Eye (tissue), 1 donor: Measurements from ENCODE around the gene CAMK1G.

Experiments
- DNase-seq: peaks from one replicate; pipeline ENCODE4 v3.0.0-alpha.2; 2015

The CAMK1G gene

DNA sequence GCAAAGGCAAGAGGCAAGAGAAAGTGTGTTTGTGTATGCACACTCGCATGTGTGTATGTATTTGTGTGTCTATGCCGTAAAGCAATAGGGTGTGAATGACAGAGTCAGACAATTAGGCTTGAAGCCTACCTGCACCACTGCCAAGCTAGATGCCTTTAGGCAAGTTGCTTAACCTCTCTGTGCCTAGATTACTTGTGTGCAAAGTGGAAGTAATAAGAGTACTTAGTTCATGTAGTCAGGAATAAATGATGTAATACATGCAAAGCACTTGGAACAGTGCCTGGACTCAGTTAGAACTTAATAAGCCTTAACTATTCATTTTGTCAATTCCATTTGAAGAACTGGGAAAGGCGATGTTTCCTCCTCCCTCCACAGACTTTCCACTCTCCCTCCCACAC, 37.0 kb downstream of the CAMK1G start:
- DNase-seq = peak; percentile 30

DNA sequence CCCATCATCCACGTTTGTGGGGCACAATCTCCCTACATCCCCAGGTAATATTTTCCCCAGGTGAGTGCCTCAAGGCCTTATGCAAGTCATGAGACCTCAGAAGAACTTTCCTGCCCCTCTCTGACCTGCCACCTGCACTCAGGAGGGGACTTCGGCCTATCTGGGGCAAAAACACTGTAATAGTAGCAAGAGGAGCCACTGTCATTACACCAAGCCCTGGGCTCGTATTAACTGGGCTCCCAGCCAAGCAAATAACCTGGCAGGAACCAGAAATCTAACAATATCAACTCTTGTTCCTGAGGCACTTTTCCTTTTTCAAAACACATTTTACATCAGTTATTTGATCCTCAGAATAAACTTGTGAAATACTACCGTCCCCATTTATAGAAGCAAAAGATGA, 37.8 kb downstream of the CAMK1G start:
- no peak for DNase-seq

DNA sequence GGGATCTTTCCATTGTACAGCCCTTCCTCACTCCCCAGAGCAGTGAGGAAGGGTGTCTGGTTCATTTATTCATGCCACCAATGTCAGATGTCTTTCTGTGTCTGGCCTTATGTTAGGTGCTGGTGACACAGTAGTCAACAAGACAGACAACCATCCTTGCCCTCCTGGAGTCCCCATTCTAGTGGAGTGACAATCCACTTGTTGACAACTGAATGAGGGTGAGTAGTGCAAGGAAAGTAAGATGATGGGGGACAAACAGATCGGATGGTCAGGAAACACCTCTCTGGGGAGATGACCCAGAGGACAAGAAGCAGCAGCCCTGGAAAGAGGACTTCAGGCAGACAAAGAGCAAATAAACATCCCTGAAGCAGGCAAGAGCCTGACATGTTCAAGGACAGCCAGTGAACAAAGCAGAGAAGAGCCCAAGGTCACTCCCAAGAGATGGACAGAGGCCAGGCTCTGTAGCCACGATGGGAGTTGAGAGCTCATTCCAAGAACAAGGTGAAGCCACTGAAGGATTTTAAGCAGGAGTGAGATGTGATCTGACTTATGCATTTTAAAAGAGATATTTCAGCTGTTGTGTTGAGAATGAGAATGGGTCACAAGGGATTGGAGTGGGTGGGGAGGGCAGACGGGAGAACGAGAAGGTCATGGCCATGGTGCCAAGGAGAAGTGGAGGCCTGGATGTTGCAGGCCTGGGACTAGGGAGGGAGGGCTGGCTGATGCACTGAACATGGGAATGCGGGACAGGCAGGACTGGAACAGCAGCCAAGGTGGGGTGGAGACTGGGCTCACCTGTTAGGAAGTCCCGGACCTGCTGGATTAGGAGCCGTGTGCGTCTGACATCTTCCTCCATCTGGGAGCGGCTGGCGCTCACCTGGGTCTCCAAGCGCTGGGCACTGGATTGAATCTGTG, 38.5 kb downstream of the CAMK1G start:
- DNase-seq = no peak

DNA sequence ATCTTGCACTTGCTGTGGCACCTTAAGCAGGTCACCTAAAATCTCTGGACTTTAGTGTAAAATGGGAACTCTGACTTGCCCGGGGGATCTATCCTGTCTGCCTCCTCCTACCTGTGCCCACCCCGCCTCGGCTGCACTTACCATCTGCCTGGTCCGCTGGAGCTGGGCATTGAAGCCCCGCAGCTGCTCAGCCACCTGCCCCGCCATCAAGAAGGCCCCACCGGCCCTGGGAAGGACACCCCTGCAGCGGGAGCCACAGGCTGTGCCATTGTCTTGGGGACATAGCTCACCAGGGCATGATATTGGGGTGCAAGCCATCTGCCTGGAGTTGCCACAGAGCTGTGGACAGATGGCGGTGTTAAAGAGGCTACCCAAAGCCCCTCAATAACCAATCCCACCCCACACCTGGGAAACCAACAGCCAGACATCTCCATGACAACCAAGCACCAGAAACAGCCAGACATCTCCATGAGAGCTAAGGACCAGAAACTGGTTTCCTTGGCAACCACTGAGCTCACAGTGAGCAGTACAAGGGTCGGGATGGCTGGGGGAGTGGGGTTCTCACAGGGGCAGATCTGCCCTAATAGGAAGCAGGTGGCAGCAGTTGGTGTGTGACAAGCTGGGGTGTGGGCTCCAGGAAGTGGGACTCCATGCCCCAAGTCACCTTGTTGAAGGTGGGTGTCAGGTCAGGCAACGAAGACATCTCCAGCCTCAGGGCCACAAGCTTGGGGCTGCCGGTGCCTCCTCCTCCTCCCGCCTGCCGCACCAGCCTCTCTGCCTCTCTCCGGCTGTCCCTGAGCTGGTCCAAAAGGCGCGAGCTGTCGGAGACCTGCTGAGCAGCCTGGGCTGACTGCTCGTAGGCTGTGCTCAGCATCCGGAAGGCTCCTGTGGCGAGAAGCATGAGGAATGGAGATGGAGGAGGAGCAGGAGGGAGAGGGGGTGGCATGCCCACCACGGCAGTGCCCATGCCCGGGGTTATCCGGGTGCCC, 39.6 kb downstream of the CAMK1G start:
- DNase-seq = peak; percentile 56

DNA sequence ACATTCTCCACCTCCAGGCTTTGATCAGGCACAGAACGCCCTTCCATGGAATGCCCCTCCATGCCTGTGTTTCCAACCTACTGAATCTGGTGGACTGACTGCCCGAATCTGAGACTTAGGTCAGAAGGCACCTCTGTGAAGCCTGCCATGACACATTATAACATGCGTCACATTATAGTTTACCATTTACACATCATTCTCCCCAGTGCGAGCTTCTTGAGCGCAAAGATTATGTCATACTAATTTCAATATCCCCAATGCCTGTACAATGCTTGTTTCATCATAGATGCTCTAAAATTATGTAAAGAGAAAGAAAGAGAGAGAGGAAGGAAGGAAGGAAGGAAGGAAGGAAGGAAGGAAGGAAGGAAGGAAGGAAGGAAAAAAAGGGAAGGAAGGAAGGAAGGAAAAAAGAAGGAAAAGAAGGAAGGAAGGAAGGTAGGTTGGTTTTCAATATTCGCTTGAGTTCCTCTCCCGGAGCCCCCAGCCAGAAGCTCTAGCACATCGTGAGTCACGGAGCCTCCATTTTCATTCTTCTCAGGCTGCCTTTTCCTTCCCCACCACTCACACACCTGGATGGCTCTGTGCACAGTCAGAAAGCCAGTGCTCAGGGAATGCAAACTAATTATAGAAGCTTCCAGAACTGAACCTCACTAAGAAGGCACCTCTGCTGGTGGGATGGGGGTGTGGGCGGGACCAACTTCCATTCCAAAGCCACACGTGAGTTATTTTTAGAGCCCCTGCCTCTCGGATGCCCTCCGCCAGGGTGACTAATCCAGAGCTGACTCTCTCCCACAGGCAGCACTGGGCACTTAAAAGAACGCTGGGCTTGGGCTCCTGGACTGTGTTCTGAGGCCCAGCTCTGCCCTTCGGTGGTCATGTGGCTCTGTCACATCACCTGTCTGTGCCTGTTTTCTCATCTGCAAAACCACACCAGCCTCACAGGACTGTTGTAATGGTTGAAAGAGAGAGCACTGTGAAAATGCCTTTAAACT, 41.3 kb downstream of the CAMK1G start:
- no peak for DNase-seq

DNA sequence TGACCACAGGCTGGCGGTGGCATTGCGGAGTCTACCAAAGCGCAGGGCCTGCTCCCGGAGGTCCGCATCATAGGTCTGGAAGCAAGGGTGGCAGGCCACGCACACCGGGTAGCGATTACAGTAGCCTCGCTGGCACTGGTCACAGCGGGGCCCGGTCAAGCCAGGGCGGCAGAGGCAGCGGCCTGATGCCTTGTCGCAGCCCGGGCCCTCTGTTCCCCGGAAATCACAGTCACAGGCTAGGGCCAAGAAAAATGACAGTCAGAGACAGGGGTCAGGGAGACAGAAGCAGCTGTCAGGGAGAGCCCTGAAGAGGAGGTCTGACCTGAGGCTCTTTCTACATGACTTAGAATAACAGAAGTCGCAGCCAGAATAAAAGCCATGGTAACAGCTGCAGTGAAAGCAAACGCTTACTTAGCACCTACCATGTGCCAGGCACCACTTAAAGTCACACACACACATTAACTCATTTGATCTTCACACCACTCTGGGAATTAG, 42.3 kb downstream of the CAMK1G start:
- DNase-seq = peak; percentile 38

DNA sequence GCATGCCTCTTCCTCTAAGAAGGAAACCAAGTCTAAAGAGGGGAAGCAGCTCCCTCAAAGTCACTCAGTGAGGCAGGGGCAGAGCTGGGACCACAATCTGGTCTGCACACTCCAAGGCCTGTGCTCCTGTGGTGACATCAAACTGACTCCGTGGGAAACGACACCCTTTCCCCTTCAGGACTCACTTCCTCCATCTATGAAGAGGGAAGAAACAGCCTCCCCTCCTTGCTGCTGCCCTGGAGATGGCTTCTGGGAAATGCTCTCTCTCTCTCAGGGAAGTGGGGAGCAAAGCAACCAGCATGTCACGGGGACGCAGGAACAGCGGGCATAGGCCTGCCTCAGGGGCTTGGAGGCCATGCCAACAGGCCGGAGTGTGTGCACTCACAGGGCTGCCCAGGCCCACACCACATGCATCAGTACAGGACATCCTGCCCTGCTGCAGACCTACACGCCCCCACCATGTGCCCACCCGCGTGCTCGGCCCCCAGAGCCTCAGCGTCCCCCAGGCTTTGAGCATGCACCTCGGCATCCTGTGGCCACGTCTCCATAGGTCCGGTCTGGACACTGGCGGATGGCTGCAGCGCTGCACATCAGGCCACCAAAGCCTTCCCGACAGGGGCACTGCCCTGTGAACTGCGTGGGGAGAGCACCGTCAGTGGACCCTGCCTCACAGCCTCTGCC, 43.0 kb downstream of the CAMK1G start:
- DNase-seq = no peak

DNA sequence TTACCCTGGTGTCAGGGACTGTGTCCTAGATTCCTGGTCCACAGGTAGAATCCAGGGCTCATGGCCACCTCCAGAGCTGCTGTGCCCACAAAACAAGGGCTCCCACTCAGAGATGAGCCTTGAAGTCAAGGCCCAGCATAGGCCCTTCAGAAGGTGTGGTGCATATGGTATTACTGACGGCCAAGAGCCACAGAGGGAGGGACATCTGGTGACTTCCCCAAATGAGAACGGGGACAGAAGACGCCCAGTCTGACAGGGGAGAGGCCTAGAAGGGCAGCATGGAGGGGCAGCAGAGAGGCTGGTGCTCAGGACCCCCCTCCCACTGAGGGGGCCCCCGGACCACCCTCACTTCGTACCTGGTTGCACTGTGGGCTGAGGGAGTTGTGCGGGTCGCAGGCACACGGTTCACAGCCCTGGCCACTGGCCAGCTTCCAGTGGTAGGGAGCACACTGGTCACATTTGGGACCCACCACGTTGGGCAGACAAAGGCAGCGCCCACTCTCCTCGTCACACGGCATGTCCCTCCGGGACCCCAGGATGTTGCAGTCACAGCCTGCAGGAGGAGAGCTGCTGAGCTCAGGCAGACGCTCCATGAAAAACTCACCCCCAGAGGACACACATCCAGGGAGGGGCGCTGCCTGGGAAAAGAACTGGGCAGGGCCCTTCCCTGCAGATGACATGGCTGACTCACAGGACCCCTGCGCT, 43.7 kb downstream of the CAMK1G start:
- no peak for DNase-seq

DNA sequence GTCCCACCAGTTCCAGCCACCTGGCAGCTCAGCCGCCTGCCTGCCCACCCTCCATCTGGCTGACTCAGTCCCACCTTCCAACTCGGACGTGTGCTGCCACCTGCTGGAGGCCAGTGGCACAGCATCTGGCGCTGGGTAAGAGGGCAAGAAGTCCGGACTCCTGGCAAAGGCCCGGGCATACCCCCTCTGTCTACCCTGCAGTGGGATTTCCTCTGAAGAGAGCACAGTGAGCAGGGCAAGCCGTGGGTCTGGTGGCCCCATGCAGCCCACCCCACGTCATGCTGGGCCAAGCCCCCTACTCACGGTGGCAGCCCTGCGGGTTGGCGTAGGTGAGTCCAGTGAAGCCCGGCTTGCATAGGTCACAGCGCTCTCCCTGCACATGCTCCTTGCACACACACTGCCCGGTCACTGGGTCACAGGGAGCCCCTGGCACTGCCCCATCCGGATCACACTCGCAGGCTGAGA, 44.2 kb downstream of the CAMK1G start:
- DNase-seq = peak; percentile 95

DNA sequence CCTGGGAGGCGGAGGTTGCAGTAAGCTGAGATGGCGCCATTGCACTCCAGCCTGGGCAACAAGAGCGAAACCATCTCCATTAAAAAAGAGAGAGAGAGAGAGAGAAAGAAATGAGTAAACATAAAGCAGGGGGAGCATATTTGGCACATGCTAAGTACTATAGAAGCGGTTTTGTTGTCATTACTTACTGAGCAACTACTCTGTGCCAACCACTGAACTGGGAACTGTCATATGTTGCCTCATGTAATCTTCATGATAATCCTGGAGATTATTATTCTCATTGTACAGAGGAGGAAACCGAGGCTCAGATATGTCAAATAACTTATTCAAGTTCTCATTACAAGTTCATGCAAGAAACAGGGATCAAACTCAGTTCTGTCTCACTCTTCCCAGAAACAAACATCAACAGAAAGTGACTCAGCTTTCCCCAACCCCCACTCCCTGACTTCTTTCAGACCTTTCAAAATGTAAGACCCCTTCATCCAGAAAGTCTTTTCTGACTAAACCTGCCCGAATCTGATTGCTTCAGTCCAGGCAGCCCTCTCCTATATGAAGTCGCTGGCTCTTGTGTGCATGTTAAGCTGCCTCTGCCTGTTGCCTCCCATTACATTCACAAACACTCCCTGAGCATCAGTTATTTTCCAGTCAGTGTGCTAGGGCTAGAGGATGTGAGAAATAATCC, 45.2 kb downstream of the CAMK1G start:
- no peak for DNase-seq

DNA sequence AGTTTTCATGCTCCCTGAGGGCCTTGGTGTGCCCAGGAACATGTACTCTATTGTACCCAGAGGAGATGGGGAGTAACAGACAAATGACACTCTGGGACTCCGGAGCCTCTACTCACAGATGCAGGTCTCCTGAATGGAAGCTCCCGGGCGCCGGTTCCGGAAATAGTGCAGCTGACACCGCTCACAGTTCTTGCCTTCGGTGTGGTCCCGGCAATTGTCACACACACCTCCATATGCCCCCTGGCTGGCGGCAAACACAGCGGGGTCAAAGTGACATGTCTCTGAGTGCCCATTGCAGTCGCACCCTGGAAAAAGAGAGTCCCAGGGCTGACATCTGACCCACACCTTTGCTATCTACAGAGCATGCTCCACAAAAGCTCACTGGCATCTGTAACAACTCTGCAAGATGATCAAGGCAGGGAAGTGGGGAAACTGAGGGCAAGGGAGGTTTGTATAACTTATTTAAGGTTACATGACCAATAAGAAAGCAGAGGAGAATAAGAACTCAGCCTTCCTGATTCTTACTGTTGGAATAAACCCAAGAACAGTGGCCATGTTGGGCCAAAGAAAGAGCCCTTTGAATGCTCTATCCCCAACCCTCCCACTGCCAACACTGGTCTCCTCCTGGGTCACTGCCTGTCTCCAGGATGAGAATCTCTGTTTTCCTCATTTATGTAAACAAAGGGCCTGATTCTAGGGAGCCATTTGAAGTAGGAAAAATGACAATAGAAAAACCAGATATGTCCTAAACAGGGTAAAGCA, 46.3 kb downstream of the CAMK1G start:
- DNase-seq = no peak

DNA sequence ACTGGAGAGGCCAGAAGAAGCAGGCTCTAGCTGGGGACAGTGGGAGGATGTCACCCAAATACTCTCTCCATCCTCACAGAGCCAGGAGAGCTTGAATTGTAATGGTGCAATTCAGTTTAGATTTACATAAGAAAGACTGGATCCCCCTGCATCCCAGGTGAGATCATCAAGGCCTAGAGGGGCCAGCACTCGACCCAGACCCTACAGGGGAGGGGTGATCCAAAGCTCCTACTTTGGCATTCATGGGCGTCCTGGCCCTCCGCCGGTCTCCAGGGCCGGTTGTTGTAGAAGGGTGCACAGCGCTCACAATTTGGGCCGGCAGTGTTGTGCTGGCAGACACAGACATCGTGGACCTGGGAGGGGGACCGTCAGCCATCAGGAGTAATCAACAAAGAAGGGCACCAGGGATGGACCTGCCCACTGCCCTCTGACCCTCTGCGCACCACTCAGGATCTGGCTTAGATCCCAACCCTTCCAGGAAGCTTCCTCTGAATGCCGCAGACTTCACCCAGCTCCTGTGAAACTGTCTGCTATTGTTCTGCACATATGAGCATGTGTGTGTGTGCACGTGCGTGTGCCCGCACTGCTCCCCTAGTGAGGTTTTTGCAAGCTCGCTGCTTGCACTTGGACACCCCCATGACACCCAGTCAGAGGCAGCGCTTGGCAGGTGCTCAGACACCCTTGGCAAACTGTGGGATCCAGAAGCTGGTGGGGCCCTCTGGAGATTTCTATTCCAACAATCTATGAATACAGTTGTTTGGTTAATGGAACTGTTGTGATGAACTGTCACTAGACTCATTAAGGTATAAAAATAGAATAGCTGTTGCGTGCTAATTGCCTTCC, 47.1 kb downstream of the CAMK1G start:
- DNase-seq = no peak

DNA sequence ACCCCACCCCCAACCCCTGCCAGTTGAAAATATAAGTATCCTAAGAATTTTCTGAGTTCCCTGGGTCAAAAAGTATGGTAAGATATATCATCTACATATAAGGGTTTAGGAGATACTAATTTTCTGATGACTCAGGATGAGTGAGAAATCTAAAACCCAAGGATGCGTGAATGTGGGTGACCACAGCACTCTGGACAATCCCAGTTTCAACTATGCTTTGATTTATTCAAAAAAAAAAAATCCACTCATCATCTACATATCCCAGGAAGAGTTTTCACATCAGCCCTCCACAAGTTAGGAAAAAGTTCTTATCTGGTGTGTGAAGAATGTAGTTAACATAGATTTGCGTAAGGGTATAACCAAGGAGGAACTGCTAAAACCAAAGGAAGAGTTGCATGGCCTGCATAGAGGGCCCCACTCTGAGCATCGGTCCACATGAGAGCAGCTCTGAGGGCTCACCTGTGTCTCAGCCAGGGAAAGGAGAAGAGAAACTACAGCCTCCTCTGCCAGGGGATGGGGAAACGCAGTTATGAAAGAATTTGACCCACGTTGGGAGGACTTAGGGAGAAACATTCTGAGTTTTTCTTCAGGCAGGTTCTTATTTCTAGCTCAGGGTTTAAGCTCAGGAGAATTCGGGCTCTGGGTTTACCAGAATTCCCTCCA, 50.0 kb downstream of the CAMK1G start:
- DNase-seq = no peak

DNA sequence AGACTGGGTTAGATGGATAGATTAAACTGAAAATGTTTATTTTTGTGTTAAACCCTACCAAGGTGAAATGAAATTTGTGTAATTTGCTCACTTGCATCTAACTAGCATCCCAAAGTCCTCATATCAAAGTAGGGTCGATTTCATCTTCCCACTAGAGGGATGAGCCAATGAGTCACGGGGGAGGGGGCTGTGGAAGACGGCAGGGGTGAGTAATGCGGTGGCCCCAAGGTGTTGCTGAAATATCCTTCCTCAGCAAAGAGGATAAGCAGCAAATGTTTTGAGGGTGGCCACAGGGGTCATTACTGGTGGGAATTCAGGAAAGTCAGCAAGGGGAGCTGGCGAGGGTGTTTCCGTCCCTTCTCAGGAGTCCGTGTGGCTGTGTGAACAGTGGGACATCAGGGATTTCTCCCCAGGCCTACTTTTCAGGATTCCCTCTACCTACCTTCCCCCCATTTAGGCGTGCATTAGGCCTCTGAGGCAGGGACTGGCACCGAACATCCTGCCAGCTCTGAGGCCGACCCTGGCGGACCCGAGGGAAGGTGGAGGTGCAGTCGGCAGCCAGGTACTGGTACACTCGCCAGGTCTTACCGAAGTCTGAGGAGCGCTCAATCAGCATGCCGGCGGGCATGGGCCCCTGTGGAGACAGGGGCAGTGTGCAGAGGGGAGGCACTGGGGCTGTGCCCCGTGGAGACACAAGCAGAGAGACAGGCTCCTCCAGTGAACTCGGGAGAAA, 50.7 kb downstream of the CAMK1G start:
- DNase-seq = no peak

DNA sequence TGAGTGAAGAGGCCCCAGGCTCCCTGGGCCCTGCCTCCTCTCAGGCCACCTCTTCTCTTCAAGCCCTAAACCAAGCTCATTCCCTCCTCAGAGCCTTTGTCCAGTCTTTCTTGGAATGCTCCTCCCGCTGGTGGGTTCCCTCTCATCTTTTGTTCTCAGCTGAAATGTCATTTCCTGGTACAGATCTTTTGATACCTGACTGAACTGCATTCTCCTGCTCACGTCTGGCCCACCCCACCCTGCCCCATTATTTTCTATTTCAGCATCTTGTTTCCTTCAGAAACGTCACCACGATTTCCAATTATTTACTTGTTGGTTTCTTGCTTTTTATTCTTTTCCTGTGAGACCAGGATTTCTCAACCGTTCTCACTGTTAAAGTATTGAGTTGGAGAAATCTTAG, 52.3 kb downstream of the CAMK1G start:
- no peak for DNase-seq

DNA sequence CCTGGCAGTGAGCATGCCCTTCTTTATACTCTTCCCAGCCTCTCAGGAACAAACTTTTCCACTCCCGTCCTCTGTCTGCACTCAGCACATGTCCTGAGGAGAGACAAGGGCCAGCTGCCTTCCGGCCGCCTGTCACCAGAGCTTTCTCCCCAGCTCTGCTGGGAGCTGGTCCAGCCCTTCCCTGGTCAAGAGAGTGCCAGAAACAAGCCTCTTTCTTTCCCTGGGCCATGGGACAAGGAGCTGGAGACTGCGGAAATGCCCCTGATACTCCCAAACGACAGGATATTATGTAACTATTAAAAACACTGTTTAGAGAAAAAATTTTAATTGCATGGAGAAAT, 58.3 kb downstream of the CAMK1G start:
- no peak for DNase-seq

DNA sequence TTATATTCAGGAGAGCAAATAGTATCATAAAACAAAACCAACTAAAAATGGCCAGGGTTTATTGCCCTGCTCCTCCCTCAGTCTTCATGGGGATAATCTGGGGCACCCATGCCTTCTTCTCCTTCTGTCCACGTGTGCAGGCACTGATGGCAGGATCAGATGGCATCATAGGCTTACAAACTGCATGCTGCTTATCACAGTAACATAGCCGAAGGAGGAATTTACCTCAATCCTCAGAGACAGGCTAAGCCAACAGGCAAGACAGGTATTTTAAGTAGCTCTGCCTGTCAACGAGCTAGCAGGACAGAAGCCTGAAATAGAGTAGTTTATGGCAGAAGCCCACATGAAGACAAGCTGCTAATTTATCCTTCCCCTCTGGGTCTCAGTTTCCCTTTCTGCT, 59.3 kb downstream of the CAMK1G start:
- DNase-seq = no peak
